GM19240 (cell line): ENCODE data around the gene CD6.
A peak's percentile ranks its signal among the peaks of the same experiment; 100 is the strongest.
"Not testable (repeated sequence)": the region's sequence is repeated elsewhere in the genome, so short reads cannot be mapped to it uniquely, and the experiment has no call there.

ENCODE experiments used
- DNase-seq: peaks from one replicate; pipeline ENCODE4 v3.0.0; 2011; ENCODE audit warnings: low spot score; ENCODE audit not compliant: insufficient read length

CD6 gene

GRCh38 chr11:60951904-60952741 is 19.4 kb upstream of the CD6 start, which contains the start of gene SLC15A3:
Gene SLC15A3 (minus strand): TSS chr11:60952176. CDS start chr11:60951551, 625 bp downstream.
- peak; percentile 83 for DNase-seq

GRCh38 chr11:60952742-60953170 is 18.7 kb upstream of the CD6 start:
- DNase-seq: no peak

- no peak for DNase-seq
These were observed 17.7 kb upstream of the CD6 start for GRCh38 chr11:60953781-60954180.

GRCh38 chr11:60954421-60954820 is 17.1 kb upstream of the CD6 start:
- DNase-seq: no peak

GRCh38 chr11:60955571-60955970 is 15.9 kb upstream of the CD6 start:
- DNase-seq: no peak

GRCh38 chr11:60957188-60957587 is 14.3 kb upstream of the CD6 start:
- DNase-seq: no peak

GRCh38 chr11:60959431-60959830 is 12.0 kb upstream of the CD6 start:
- no peak for DNase-seq

- no peak for DNase-seq
These were observed 11.1 kb upstream of the CD6 start for GRCh38 chr11:60960405-60960804.

- no peak for DNase-seq
These were observed 6.7 kb upstream of the CD6 start for GRCh38 chr11:60964801-60965200.

- DNase-seq: no peak
These were observed 4.6 kb upstream of the CD6 start for GRCh38 chr11:60966890-60967289.

- DNase-seq: no peak
These were observed 3.3 kb upstream of the CD6 start for GRCh38 chr11:60968223-60968622.

- peak; percentile 66 for DNase-seq
These were observed 1.1 kb upstream of the CD6 start for GRCh38 chr11:60970369-60970774.

- no peak for DNase-seq
These were observed 590 bp upstream of the CD6 start for GRCh38 chr11:60970890-60971289.

- no peak for DNase-seq
These were observed 926 bp downstream of the CD6 start for GRCh38 chr11:60972182-60973030.

- no peak for DNase-seq
These were observed 2.2 kb downstream of the CD6 start for GRCh38 chr11:60973699-60974098.

- DNase-seq: not testable (repeated sequence)
These were observed 2.8 kb downstream of the CD6 start for GRCh38 chr11:60974316-60974715.

GRCh38 chr11:60974726-60975125 is 3.2 kb downstream of the CD6 start:
- DNase-seq: no peak

- no peak for DNase-seq
These were observed 5.7 kb downstream of the CD6 start for GRCh38 chr11:60977224-60977623.

- no peak for DNase-seq
These were observed 6.4 kb downstream of the CD6 start for GRCh38 chr11:60977836-60978235.

GRCh38 chr11:60978546-60979380 is 7.3 kb downstream of the CD6 start:
- DNase-seq: no peak

- no peak for DNase-seq
These were observed 10.0 kb downstream of the CD6 start for GRCh38 chr11:60981515-60981914.
